Uterus (tissue), 2 donors: ENCODE data around the gene NACC2.

Experiments used
- POLR2A ChIP-seq, 2 donors: fragments of 450-650 bp; IDR thresholded peaks; one replicate each; pipeline ENCODE4 v1.6.1; 2016; ENCODE audit warnings: antibody characterized with exemption in 2 of 2, mild to moderate bottlenecking in 1 of 2, moderate library complexity in 1 of 2
- TF ChIP-seq, protein P1 (sequence below), 4 experiments: fragments of 200-600 bp in 2 of 4; fragments of 450-650 bp in 2 of 4; sonication (generic) in 2 of 4; IDR thresholded peaks; one replicate each; pipeline ENCODE4 v1.5.1; 2016 to 2019; ENCODE audit warnings: antibody characterized with exemption in 4 of 4, mild to moderate bottlenecking in 2 of 4, moderate library complexity in 1 of 4

DNA sequence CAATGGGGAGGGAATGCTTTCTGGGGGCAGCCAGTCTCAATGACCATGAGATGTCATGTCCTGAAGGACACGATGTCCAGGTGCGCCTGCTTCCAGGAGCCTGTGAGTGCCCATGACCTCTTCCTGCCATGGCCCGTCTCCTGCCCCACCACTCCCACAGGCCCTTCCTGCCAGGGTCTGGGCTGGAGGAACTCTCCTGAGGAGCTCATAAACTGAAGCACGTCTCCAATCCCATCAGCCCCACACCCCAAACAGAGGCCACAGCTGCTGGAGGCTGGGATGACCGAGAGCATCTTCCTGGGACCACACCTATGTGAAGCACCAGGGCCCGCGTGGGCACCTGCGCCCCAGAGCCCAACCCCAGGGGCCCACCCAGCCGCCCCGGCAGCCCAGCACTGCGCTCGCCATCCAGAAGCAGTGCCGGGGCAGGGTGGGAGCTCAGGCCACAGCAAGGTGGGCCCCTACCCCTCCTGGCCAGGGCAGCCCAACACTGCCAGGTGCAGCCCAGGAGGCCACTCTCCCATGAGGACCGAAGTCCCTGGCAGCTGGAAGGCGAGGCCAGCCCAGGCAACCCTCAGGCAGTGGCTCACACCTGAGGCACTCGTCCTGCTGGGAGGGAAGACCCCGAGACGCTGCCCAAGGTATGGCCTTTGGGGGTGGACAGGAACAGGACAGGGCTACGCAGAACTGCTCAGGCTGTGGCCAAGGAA lies 80.0 kb downstream of the NACC2 start:
- TF ChIP-seq, protein P1, sequence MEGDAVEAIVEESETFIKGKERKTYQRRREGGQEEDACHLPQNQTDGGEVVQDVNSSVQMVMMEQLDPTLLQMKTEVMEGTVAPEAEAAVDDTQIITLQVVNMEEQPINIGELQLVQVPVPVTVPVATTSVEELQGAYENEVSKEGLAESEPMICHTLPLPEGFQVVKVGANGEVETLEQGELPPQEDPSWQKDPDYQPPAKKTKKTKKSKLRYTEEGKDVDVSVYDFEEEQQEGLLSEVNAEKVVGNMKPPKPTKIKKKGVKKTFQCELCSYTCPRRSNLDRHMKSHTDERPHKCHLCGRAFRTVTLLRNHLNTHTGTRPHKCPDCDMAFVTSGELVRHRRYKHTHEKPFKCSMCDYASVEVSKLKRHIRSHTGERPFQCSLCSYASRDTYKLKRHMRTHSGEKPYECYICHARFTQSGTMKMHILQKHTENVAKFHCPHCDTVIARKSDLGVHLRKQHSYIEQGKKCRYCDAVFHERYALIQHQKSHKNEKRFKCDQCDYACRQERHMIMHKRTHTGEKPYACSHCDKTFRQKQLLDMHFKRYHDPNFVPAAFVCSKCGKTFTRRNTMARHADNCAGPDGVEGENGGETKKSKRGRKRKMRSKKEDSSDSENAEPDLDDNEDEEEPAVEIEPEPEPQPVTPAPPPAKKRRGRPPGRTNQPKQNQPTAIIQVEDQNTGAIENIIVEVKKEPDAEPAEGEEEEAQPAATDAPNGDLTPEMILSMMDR (IDR thresholded peaks at IDR 0.05): no peak
- no peak for TF ChIP-seq POLR2A (IDR thresholded peaks at IDR 0.05)
